ENCODE measurements around the gene GYS2.

DNA sequence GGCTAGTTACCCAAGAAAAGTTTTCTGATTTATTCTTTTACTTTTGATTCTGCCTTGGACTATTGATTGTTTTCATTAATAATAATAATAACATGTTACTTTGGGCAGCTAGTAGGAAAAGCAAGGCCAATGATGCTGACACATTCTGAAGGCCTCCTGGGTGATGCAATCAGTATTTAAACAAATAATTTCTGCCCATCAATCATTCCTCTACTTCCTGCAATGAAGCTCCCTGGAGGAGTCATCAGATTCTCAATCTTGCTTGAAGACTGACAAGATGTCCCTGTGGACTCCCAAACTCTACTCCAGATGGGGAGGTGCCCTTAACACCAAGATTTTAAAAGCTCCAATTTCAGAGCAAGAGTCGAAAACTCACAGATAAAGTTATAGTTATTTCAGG, 78.6 kb downstream of the GYS2 start, which contains the start of gene SPX:
- TF ChIP-seq, protein P1, sequence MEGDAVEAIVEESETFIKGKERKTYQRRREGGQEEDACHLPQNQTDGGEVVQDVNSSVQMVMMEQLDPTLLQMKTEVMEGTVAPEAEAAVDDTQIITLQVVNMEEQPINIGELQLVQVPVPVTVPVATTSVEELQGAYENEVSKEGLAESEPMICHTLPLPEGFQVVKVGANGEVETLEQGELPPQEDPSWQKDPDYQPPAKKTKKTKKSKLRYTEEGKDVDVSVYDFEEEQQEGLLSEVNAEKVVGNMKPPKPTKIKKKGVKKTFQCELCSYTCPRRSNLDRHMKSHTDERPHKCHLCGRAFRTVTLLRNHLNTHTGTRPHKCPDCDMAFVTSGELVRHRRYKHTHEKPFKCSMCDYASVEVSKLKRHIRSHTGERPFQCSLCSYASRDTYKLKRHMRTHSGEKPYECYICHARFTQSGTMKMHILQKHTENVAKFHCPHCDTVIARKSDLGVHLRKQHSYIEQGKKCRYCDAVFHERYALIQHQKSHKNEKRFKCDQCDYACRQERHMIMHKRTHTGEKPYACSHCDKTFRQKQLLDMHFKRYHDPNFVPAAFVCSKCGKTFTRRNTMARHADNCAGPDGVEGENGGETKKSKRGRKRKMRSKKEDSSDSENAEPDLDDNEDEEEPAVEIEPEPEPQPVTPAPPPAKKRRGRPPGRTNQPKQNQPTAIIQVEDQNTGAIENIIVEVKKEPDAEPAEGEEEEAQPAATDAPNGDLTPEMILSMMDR (IDR thresholded peaks at IDR 0.05) = no peak
- TF ChIP-seq POLR2A (IDR thresholded peaks at IDR 0.05) = no peak

Measured in body of pancreas (tissue), 4 donors.